Uterine smooth muscle cell (primary cell): ENCODE results near the gene LIMS1. TPM values are rescaled to one million over a fixed set of nuclear protein-coding genes. Genes with fewer than 3 reads are reported as not detected.

ENCODE experiments used
- total RNA-seq: library from RNA; depleted of rRNA; stranded (reverse); fragments of >200 nt; gene quantifications from 2 replicates; pipeline ENCODE4 v1.2.3, GENCODE V29; 2014

Gene LIMS1, protein sequence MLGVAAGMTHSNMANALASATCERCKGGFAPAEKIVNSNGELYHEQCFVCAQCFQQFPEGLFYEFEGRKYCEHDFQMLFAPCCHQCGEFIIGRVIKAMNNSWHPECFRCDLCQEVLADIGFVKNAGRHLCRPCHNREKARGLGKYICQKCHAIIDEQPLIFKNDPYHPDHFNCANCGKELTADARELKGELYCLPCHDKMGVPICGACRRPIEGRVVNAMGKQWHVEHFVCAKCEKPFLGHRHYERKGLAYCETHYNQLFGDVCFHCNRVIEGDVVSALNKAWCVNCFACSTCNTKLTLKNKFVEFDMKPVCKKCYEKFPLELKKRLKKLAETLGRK
- total RNA-seq: 99.1 and 142 TPM in 2 replicates

DNA sequence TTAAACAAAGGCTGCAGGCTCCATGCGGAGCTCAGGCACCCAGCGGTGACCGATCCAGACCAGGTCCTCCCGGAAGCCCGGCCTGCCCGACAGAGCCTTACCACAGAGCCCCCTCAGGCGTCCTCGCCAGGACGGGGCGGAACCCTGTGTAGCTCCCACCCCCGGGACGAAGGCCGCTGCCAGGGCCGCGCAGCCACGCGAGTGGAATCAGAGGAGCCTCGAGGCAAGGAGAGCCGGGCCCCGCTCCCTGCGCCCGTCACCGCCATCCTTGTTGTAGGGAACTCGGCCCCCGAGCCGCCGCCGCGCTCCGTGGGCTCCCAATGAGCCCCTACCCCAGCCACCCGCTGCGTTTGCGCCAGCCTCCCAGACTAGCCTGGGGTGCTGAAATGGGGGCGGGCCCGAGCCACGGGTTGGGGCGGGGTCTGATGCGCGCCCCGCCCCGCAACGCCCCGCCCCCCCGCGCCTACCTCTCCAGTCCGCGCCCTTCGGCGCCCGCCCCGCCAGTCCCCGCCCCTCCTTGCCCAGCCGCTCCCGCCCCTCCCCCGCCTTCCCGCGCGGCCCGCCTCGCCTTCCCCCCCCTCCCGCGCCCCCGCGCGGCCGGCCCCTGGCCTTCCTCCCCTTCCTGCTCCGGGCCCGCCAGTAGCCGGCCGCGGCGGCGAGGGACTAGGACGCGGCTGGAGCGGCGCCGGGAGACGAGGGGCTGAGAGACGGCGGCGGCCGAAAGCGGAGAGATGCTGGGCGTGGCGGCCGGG lies at the start of gene LIMS1:
Gene LIMS1 (plus strand): TSS at position 639 of the 752 bp plus-strand sequence. CDS start 93 bp downstream, at position 732.

DNA sequence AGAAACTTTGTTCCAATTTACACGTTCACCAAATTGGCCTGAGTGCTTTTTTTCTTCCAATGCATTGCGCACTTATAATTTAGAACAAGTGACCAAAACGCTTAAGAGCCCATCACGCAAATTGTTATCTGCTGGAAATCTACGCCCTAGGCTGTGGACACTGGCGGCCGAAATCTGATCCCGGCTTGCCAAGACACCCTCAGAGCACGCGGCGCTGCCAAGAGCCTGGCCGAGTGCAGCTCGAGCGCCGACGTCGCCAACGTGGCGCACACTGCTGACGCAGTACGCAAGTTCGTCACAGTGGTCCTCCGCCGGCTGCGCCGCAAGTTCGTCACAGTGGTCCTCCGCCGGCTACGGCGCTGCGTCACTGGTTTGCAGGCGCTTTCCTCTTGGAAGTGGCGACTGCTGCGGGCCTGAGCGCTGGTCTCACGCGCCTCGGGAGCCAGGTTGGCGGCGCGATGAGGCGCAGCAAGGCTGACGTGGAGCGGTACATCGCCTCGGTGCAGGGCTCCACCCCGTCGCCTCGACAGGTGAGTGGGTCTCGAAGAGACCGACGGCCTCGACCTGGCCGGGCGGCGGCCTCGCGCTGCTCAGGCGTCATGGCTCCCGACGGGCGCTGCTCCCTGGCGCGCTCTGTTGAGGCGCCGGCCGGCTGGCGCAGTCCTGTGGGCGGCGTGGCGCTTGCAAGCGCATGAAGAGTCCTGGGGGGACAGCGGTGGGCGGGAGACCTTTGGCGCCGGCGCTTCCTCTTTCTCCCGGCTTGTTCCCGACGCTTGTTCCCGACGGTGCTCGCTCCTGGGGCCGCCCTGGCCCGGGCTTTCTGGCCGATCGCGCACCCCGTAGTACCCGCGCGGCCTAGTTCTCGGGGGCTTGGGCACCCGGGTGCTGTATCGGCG lies 185.1 kb downstream of the LIMS1 start, which contains the start of gene RANBP2:
Gene RANBP2 (plus strand): TSS at position 334 of the 896 bp plus-strand sequence. CDS start 125 bp downstream, at position 459.

Other genes starting within 250 kb of the LIMS1 start
- 0.33 and 0.62 TPM in 2 replicates for gene SULT1C2, start 245.6 kb upstream of the LIMS1 start, total RNA-seq
- gene SULT1C4, start 156.5 kb upstream of the LIMS1 start, total RNA-seq: 0.75 TPM in 1 of 2 replicates, not detected in the other
- gene GCC2, start 85.3 kb upstream of the LIMS1 start, total RNA-seq: 28.8 and 30.4 TPM in 2 replicates
- 82.9 and 91.4 TPM in 2 replicates for gene RANBP2, start 185.0 kb downstream of the LIMS1 start, total RNA-seq